Left lung (tissue), 10 donors: ENCODE data around the gene SLC38A8. TPM values are rescaled to one million over a fixed set of nuclear protein-coding genes. Genes with fewer than 3 reads are reported as not detected.

Source experiments
- ATAC-seq: fragments of 200-7000 bp; cut with Tn5 transposase; one replicate; pipeline ENCODE4 v1.9.1; 2020; ENCODE audit warnings: moderate library complexity
- DNase-seq, 4 donors: peaks; one replicate each; pipeline ENCODE4 v3.0.0-alpha.2; 2013 to 2020
- H3K27ac ChIP-seq, 2 donors: fragments of 200-600 bp; sonication (generic) in 1 of 2; one replicate each; pipeline versions ENCODE4 v1.5.0 to v1.8.0; 2020 to 2021
- H3K27me3 ChIP-seq, 2 donors: fragments of 200-600 bp; sonication (generic) in 1 of 2; one replicate each; pipeline versions ENCODE4 v1.5.0 to v1.8.0; 2020 to 2021
- H3K36me3 ChIP-seq, 2 donors: fragments of 200-600 bp; sonication (generic) in 1 of 2; one replicate each; pipeline versions ENCODE4 v1.5.0 to v1.8.0; 2020 to 2021
- H3K4me1 ChIP-seq, 2 donors: fragments of 200-600 bp; one replicate each; pipeline ENCODE4 v1.8.0; 2021
- H3K4me3 ChIP-seq, 2 donors: fragments of 200-600 bp; sonication (generic) in 1 of 2; one replicate each; pipeline versions ENCODE4 v1.5.0 to v1.8.0; 2020 to 2021; ENCODE audit warnings: mild to moderate bottlenecking in 1 of 2
- H3K9me3 ChIP-seq, 2 donors: fragments of 200-600 bp; sonication (generic) in 1 of 2; one replicate each; pipeline versions ENCODE4 v1.5.0 to v1.8.0; 2020 to 2021
- intact Hi-C, 2 donors: fragments of 100-400 bp; cut with DNase I; formaldehyde crosslinking; loops; one replicate each; pipeline versions ENCODE4 v1.11.2 to v1.14.2; 2022
- polyA plus RNA-seq, 6 donors: library from polyadenylated mRNA; unstranded; fragments of 120-200 nt; gene quantifications; one replicate each; pipeline ENCODE4 v1.2.1, GENCODE V29; 2013; ENCODE audit not compliant: insufficient read length in 6 of 6
- total RNA-seq, 2 donors: library from RNA; stranded (reverse); fragmentation: NEBNext Ultra II Directional; extraction: Animal tissue kit (Norgen Biotek cat#: 25700); gene quantifications; one replicate each; pipeline ENCODE4 v1.2.1, GENCODE V29; 2021
- TF ChIP-seq, protein P1 (sequence below), 2 donors: fragments of 200-600 bp; sonication (generic) in 1 of 2; IDR thresholded peaks; one replicate each; pipeline versions ENCODE4 v1.5.0 to v1.8.0; 2021; ENCODE audit warnings: antibody characterized with exemption in 2 of 2
- donor health status: DM: no; HTN: yes; CAD: no.
- donor health status: DM: no; HTN: no; CAD: no.

Gene SLC38A8
- total and polyA plus RNA-seq, 8 donors: 0.65 TPM; not detected in 7

DNA sequence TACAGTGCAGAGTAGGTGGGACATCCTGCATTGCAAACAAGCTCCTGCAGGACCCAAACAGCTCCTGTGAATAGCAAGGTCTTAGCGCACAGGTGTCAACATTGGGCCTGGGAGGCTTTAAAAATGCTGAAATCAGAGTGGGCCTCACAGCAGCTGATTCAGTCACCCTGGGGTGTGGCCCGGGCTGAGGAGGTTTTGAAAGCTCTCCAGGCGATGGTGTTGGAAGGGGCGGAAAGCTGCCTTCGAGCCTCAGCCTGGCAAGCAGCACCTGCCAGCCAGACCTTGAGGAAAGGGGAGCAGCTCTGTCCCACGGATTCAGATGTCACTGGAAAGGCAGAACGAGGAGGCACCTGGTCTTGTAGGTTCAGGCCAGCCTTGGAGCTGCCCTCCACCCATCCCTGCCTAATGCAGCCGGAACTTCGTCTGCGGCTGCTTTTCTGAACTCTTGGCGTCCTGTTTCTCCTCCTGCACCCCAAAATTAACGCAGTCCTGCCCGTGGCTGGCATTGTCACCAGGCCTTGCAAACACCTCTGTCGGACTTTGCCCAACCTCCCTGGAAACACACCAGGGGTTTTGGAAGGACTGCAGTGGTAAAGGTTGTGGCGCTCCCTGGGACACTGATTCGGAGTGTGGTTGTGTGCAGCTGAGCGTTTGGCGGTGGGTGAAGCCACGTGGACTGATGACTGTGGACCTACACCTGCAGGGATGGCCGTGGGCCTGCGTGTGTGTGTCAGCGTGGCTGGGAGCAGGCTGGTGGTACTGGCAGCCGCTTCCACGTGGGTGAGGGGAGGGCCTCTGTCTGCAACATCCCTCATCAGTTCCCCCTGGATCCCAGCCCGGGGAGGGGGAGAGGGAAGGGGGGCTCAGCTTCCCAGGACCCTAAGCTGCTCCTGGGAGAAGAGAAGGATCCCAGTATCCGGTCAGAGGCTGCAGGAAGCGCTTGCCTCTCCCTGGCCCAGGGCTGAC, 71.1 kb downstream of the SLC38A8 start:
- intact Hi-C loops: no loop called here
- H3K36me3 ChIP-seq: no peaks in the 10 kb centered on the region
- TF ChIP-seq, protein P1, sequence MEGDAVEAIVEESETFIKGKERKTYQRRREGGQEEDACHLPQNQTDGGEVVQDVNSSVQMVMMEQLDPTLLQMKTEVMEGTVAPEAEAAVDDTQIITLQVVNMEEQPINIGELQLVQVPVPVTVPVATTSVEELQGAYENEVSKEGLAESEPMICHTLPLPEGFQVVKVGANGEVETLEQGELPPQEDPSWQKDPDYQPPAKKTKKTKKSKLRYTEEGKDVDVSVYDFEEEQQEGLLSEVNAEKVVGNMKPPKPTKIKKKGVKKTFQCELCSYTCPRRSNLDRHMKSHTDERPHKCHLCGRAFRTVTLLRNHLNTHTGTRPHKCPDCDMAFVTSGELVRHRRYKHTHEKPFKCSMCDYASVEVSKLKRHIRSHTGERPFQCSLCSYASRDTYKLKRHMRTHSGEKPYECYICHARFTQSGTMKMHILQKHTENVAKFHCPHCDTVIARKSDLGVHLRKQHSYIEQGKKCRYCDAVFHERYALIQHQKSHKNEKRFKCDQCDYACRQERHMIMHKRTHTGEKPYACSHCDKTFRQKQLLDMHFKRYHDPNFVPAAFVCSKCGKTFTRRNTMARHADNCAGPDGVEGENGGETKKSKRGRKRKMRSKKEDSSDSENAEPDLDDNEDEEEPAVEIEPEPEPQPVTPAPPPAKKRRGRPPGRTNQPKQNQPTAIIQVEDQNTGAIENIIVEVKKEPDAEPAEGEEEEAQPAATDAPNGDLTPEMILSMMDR (IDR thresholded peaks at IDR 0.05): no peak
- H3K4me3 ChIP-seq: no peak overlapping the region
- DNase-seq (peak in 1 of 4 donors; percentile 70), ATAC-seq (peak; percentile 55)
- H3K9me3 ChIP-seq: no peaks in the 10 kb centered on the region
- peaks cover 0 to 47% of the 10 kb centered on the region in 2 donors for H3K27me3 ChIP-seq
- H3K4me1 ChIP-seq: peaks cover 0 to 6% of the 10 kb centered on the region in 2 donors
- H3K27ac ChIP-seq: no peak overlapping the region

DNA sequence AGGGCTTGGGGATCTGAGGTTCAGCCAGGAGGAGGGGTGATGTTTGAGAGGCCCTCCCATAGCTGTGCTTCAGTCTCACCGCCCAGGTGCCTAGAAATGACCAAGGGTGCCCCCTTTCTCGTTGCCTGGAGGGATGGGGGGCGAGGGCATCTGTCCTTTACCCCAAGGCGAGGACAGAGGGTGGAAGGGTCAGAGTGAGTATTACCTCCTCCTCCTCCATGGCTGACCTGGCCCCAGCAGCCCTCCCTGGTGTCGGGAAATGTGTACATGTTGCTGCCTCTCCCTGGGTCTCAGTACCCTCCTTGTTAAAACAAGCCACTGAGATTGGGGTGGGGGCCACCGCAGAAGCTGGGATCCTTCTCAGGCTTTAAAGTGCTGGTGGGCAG, 72.2 kb downstream of the SLC38A8 start:
- no peaks in the 10 kb centered on the region for H3K9me3 ChIP-seq
- DNase-seq (peak in 1 of 4 donors; percentile 41), ATAC-seq (no peak)
- H3K27me3 ChIP-seq: peaks cover 0 to 39% of the 10 kb centered on the region in 2 donors
- H3K36me3 ChIP-seq: peaks cover 0 to 8% of the 10 kb centered on the region in 2 donors
- TF ChIP-seq, protein P1 (IDR thresholded peaks at IDR 0.05): no peak
- peaks cover 0 to 6% of the 10 kb centered on the region in 2 donors for H3K4me1 ChIP-seq
- H3K4me3 ChIP-seq: no peak overlapping the region
- H3K27ac ChIP-seq: no peak overlapping the region
- intact Hi-C loops: no loop called here

DNA sequence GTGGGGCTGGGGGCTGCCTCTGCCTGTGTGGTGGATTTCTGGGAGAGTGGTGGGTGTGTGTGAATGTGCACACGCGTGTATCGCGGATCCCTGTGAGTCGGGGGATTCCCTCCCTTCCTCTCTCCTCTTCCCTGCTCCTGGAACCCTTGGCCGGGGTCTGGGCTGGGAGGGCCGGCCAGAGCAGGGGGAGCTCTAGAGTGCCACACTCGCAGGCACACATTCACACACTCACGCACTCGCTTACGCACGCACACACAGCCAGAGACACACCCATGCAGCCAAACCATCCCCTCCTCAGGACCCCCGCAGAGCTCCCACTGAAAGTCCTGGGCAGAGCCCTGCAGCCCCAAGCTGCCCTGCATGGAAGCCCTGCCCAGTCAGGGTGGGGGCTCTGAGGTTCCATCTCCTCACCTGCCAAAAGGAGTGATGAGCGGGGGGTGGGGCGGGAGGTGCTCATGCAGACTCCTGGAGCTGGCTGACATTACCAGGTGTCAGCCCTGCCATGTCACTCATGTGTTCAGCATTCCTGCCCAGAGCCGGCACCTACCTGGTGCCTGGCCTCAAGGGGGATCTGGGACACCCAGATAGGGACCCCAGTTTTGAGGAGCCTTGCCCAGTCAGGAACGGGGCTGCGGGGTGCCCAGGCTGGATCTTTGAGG, 72.7 kb downstream of the SLC38A8 start:
- ATAC-seq: no peak
- Histone ChIP-seq H3K4me3 (no peak overlapping the region), H3K4me1 (peaks cover 0 to 6% of the 10 kb centered on the region in 2 donors), H3K9me3 (no peaks in the 10 kb centered on the region), H3K27ac (no peak overlapping the region), H3K36me3 (peaks cover 0 to 13% of the 10 kb centered on the region in 2 donors), H3K27me3 (peaks cover 0 to 39% of the 10 kb centered on the region in 2 donors)
- intact Hi-C loops: loop anchor here in 1 of 2 donors (5.0 to 10.0 kb wide), 2 partner anchors 92 to 215 kb away; partner anchors contain the start of gene TAF1C
- TF ChIP-seq, protein P1 (IDR thresholded peaks at IDR 0.05): no peak
- DNase-seq: peak in 1 of 4 donors; percentile 59

DNA sequence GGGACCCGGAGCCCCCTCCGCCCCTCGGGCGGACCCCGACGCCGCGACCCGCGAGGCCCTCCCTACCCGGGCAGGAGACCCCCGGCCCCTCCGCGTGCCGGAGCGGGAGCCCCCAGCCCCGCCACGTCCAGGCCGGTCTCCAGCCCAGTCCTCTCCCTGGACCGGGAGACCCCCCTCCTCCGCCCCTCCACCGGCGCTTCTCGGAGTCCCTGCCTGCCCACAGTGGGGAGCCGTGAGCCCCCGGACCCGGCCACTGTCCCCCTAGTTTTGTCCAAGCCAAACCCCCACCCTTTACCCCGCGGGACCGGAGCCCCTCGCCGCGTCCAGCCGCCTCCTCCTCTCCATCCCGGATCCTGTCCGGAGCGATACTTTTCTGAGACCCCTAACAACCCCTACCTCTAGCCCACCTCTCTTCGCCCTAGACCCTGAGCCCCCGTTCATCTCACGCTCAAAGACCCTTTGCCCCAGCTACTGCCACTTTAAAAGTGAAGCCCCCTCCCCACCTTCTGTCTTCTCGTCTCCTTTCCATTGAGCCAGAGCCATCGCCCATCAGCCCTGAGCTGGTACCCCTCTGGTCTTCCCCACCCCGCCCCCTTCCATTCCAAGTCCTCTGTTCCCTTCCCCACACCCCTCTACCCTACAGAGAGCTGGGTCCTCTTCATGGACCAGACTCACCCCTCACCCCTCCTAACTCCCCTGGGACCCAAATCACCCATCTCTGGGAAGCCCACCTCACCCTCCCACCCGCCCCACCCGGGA, 73.5 kb downstream of the SLC38A8 start:
- H3K27ac ChIP-seq: no peak overlapping the region
- peaks cover 0 to 6% of the 10 kb centered on the region in 2 donors for H3K4me1 ChIP-seq
- DNase-seq (peak in 1 of 4 donors; percentile 73), ATAC-seq (no peak)
- H3K9me3 ChIP-seq: no peaks in the 10 kb centered on the region
- peaks cover 0 to 39% of the 10 kb centered on the region in 2 donors for H3K27me3 ChIP-seq
- H3K36me3 ChIP-seq: peaks cover 0 to 19% of the 10 kb centered on the region in 2 donors
- TF ChIP-seq, protein P1 (IDR thresholded peaks at IDR 0.05): no peak
- intact Hi-C loops: loop anchor here in 1 of 2 donors (5.0 to 10.0 kb wide), 2 partner anchors 93 to 216 kb away; partner anchors contain the start of gene TAF1C
- H3K4me3 ChIP-seq: no peak overlapping the region
